GM18526 (cell line): ENCODE measurements around the gene ZBTB11.
A peak's percentile ranks its signal among the peaks of the same experiment; 100 is the strongest.

Experiments
- POLR2A ChIP-seq: IDR thresholded peaks from 3 replicates; pipeline ENCODE4 v1.6.1; 2011; ENCODE audit not compliant: insufficient read length; ENCODE audit errors: extremely low read depth

The ZBTB11 gene

DNA sequence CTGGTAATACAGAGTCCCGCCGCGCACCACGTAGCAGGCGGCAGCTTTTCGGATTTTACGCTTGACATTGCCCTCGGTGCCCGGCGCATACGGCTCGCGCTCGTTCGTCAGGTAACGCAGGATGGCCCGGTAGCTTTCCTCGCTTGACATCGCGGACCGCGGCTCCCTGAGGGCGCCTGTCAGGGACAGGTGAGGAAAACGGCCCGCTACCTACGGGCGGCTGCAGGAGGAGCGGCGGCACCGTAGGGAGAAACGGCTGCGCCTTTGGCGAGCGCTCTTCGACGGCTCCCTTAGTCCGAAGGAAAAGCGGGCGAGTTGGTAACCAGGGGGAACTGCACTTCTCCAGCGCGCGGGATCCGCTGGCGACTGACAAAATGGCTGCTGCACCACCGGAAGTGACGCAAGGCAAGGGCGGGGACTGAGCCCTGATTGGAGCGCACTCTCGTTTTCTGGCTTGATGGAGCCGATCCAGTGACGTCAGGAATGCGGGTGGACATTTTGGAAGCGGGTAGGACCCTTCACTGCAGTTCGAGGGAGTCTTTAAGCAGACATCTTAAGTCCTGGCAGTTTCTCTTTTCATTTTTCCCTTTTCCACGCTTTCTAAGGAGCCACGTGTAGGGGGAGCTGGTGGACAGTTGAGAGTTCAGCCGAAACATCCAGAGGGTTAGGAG, at the start of gene ZBTB11:
Gene ZBTB11 (minus strand): TSS at position 368 of the 671 bp plus-strand sequence. CDS start 218 bp downstream, at position 150.
- peak; percentile 60 for TF ChIP-seq POLR2A

- no peak for TF ChIP-seq POLR2A
Measured at GRCh38 chr3:101725890-101726275, 49.0 kb upstream of the ZBTB11 start.

DNA sequence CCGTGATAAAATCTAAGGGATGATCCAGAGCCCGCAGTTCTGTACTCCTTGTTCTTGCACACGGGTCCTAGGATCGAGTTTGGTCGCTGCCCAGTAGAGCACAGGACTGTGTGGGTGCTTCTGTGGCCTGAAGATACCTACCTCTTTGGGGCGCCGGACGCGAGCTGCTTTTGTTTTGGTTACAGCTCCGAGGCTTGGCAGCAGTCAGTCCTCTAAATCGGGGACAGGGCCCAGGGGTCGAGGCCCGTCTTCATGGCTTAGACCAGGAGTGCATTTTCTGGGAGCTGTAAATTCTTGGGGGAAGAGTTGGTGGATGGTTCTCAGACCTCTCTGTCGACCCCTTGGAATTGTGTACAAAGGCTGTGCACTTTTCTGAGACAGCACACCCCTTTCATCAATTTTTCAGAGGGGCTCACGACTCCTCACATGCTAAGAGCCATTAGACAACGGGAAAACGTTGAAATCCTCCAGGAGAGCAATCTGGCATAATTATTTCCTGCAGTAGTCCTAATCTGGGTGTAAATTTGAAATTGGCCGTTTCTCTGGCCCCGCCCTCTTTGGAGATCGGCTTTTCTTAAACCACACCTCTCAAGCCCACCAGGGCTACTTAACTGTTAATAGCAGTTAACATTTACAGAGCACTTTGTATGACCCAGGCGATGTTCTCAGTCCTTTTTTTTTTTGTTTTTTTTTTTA, 48.4 kb upstream of the ZBTB11 start:
- no peak for TF ChIP-seq POLR2A

GRCh38 chr3:101724329-101725193, 47.6 kb upstream of the ZBTB11 start, which contains the start of gene CEP97:
Gene CEP97, plus strand, starts transcription at chr3:101724614. Its CDS starts 63 bp downstream, at chr3:101724677.
- peak; percentile 41 for TF ChIP-seq POLR2A

GRCh38 chr3:101722394-101723173, 45.7 kb upstream of the ZBTB11 start:
- no peak for TF ChIP-seq POLR2A

DNA sequence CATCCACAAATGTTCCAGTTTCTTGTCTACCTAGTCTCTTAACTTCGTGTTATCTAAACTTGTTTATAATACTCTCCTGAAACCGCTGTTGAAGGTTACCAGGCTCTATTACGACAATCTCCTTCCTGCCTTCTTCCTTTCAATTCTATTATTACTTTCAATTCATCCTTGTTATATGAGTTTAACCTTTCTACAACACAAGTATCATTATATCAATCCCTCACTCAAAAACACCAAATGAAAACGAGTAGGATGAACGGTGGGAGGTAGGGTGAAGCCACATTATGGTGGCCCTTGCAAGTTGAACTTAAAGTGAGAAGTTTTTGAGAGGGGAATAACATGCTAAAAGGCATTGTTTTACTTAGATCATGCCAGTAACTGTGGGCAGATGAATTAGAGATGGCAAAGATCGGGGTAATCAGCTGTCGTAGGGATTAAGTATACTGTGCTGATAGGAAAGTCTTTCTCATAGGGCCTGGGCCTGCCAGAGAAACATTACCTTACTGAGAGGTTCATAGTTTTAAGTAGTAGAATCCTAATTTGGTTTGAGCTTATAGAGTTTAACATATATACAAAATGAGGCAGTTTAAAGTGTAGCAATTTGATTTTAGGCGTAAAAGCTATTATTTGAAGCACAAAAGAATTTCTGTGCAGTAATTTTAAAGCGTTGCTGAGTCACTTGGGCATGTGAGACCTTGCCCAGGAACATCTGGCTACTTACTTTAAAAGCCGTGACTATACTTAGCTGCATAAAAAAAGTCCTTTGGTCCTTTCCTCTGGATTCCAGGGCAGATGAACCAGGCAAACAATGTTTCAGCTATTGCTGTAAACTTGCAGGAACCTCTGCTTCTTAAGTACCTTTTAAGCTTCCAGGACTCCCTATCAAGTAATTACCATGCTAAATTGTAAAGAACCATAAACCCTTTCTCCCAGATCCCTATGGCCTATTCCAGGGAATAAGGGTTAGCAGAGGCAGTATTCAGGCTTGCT, 44.2 kb upstream of the ZBTB11 start:
- no peak for TF ChIP-seq POLR2A

DNA sequence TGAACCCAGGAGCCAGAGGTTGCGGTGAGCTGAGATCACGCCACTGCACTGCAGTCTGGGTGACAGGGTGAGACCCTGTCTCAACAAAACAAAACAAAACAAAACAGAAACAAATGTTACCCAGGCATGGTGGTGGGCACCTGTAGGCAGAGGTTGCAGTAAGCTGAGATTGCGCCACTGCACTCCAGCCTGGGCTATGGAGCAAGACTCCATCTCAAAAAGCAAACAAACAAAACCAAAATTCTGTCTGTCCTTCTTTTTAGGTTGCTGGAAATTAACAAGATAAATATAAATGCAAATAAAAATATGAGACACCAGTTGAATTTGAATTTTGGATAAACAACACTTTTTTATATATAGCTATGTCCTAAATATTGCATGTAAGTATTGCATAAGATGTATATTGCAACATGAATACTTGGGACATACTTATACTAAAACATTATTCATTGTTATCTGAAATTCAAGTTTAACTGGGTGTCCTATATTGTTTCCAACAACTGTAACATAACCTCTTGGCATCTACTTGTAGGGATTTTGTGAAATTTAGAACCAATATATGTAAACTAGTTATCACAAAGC, 42.8 kb upstream of the ZBTB11 start:
- no peak for TF ChIP-seq POLR2A

DNA sequence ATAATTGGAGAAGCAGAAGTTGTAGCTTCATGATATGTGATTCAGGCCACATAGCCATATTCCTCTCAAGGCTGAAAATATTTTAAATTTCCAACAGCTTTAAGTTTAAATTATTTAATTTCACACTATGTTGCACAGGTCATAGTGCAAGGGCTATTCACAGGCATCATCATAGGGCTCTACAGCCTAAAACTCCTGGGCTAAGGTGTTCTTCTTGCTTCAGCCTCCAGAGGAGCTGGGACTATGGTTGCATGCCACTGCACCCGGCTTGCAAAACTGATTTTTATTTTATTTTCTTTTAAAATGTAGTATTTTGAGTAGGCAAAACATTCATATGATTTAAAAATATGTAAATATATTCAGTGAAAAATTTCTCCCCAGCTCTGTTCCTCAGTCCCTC, 41.5 kb upstream of the ZBTB11 start:
- no peak for TF ChIP-seq POLR2A

DNA sequence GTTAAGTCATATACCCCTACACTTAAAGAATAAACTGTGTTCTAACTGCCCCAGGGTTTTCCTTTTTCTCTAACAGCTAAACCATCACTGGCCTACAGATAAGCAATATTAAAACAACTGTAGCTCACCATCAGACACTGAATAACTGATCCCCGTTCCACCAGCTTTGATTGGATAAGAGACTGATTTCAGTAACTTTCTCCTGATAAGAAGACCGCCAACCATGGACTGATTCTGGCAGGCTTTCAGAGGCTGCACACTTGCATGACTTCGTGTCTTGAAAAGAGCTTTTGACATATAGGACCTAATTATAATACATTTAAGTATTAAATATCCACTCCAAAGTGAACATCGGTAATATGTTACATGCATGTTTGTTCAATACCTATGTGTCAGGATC, 32.2 kb upstream of the ZBTB11 start:
- TF ChIP-seq POLR2A: no peak

GRCh38 chr3:101703169-101703568, 26.2 kb upstream of the ZBTB11 start:
- no peak for TF ChIP-seq POLR2A

GRCh38 chr3:101702726-101703125, 25.8 kb upstream of the ZBTB11 start:
- no peak for TF ChIP-seq POLR2A

- no peak for TF ChIP-seq POLR2A
Measured at GRCh38 chr3:101701696-101702634, 25.0 kb upstream of the ZBTB11 start.
